GM19452 (cell line): Measurements from ENCODE around the gene CFAP99.

Experiments used
- ATAC-seq: cut with Tn5 transposase; IDR thresholded peaks from one replicate; pipeline ENCODE4 v1.9.1; 2021; ENCODE audit not compliant: unreplicated experiment

The CFAP99 gene

GRCh38 chr4:2409381-2409783 lies 9.4 kb upstream of the CFAP99 start:
- ATAC-seq: no peak

DNA sequence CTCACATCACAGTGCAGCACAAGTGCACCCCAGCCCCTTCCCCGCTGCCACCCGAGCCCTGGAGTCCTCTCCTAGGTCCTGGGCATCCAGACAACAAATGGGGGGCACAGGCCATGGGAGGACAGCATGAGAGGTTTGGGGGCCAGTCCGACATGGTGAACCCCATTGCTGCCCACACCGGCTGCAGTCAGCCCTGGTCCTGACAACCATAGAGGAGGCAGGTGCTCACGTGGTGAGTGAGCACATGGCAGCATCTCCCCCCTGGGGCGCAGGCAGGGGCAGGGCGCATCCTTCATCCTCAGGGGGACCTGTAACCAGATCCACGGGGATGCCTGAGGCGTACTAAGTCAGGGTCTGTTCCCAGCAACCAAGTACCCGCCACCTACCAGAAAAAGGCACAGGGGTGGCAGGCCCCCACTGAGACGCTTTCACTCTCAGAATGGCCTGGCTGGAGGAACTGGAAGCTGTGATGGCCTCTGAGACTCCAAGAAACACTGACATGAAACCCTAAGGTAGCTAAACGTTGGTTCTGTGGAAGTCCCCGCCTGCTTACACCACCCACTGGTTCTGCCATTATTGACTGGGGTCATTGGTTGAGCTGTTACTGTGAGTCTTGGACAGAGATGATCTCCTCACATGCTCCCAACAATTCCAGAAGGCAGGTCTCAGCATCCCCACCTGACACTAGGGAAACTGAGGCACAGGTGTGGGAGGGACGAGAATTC lies 6.8 kb upstream of the CFAP99 start:
- ATAC-seq: no peak

DNA sequence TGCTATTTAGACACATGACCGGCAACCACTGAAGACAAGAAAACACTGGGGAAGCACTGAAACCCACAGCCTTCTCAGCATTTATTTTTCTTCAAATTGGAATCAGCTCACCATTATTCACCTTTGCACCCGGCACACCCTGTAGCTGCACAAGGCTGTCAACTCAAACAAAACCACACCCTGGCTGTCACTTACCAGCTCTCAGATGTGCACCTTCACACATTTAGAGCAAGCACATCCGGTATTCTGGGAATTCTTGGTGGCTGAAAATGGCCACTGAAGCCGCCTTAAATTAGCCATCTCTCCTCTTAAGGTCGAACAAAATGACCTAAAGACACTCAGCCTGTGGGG lies 6.2 kb upstream of the CFAP99 start:
- peak; percentile 32 for ATAC-seq

DNA sequence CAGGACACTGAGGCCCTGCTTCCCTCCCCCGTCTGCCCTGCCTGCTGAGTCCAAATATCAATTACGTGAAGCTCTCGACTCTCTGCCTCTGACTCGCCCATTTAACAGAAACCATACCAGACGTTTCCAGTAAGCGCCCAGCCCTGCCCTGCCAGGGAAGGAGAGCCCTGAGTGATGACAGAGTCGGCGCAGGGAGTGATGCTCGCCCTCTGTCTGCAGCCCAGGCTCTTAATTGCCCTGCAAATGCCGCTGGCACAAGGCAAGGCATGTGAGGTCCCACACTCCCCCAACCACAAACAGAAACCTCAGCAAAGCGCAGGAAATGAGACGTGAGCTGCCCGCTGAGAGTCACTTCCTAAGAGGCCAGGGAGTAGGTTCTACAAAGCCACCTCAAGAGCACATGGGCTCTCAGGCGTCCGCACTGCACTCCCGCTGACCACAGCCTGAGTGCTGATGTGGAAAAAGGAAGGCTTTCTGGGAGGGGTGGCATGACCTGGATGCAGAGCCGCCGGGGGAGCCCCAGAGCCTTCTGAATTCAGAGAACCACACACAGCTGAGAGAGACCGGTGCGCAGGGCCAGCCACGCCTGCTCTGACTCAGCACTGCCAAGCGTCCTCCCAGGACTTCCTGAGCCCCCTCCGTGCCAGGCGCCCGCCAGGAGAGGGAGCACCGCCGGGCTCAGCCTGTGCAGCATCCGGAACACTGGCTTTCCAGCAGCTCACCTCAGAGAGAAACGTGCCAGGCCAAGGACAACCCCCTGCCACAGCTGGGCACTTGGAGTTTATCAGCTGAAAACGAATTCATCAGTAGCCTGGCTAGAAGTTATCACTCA lies 5.7 kb upstream of the CFAP99 start:
- ATAC-seq: peak; percentile 70

DNA sequence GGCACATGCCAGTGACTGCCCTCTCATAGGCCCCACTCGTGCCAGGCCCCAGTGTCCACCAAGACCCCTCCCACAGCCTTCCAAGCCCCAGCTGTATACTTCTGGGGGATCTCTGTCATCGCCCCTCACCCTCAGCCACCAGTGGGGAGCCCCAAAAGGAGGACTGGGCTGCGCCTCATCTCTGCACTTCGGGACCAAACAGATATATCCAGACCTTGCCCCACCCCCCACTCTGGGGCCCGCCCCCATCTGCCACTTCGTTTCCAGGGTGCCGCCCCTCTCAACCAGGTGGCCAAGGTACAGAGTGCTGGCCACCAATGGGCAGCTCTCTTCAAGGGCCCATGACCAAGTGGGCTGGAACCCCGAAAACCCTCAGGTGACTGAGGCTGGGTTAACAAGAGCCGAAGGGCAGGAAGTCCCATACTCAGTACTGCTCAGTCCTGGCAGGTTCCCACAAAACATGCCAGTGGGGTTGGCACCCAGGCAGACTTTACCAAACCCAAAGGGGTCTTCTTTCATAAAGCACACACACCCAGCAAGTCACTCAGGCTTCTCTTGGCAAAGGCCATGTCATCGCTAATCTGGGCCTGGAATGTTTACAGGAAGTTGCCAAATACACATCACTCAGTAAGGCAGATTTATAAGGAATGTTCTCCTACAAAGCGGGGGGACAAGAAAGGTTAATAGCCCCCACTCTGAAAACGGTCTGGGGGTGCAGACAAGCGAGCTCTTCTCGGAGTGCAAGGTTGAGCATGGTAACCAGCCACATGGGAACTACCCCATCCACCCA lies 4.7 kb upstream of the CFAP99 start:
- no peak for ATAC-seq

- no peak for ATAC-seq
These were observed 3.5 kb upstream of the CFAP99 start for GRCh38 chr4:2415213-2415612.

- ATAC-seq: no peak
These were observed 2.7 kb upstream of the CFAP99 start for GRCh38 chr4:2415881-2416563.

DNA sequence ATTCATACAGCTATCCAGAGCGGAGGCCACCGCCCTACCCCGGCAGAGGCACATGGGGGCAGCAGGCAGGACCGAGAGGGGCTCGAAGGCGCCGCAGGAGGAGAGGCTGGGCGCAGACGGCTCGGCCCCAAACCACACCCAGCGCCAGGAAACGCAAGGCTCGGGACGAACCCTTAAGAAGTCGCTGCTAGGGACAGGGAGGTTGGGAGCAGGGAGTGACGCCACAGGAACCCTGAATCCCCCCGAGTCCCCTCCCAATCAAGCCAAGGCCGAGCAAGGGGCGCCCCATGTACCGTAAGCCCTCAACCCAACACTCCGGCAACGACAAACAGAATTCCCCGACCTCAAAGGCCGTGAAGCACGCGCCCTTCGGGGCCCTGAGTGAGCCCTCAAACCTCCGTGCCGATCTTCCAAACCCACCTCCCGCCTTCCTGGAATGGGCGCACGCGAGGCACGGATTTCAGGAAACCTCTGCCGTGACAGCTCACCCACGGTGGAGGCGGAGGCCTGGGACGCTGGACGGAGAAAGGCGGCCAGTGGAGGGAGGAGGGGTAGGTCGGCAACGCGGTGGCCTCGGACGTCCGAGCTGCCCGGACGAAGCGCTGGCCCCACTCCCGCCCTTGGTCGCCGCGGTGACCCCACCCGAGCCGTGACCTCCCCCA lies 2.1 kb upstream of the CFAP99 start:
- no peak for ATAC-seq

DNA sequence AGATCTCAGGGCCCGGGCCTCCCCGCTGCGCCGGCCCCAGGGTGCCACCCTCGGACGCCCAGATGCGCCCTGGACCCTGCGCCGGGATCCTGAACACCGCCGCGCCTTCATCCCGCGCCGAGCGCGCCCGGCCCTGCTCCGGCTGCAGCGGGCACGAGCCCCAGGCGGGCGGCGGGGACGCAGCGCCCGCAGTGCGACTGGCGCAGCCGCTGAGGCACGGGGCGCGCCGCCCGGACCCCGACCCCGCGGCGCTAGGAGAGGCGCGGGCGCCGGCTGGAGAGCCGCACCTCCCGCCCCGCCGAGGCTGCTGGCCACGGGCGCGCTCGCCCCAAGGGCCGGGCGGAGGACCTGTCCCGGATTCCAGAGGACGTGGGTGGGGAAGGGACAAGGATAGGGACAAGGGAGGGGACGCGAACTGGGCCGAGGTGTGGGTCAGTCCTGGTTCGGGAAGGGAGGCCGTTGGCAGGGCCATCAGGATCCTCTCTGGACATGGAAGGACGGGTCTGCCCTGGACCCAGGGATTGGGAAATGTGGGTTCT lies 1.5 kb upstream of the CFAP99 start:
- no peak for ATAC-seq

- peak; percentile 39 for ATAC-seq
These were observed 748 bp upstream of the CFAP99 start, which contains the start of gene ZFYVE28 for GRCh38 chr4:2417765-2418649. Gene ZFYVE28 (minus strand): TSS chr4:2418645. CDS start chr4:2418323, 322 bp downstream.

- ATAC-seq: no peak
These were observed 1.1 kb downstream of the CFAP99 start for GRCh38 chr4:2419814-2420213.

GRCh38 chr4:2421928-2422327 lies 3.2 kb downstream of the CFAP99 start:
- ATAC-seq: no peak

DNA sequence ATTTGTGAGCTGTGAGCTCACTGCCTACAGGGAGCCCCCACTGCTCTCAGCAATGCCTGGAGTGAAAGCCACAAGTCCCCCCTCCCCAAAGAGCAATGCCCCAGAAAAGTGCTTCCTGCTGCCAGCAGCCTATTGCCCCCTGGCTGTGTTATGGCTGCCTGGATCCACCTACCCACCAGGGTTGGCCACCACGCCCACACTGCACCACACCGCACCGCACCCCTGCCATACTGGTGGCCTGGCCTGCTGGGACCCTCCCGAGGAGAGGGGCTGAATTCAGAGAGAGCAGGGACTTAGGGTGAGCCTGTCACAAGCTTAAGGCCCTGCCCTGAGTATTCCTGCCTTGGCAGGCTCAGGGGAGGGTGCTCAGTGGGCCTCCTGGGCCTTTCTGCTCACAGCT lies 4.3 kb downstream of the CFAP99 start:
- no peak for ATAC-seq

DNA sequence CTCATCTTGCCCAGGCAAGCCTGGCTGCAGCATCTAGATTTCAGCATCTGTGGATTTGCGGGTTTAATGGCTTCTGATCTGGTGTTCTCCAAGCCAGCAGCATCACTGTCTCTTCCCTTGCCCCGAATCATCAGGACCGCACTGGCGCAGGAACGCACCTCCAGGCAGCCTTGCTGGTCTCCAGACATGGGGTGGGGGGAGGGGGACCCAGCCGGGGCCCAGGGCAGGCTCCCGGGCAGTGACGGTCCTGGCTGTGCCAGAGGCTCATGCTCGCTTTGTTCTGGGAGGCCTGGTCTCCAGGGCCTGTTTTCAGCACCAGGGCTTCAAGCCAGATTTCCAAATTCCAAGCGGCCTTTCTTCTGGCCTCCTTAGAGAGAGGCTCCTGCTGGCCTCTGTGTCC lies 4.9 kb downstream of the CFAP99 start:
- no peak for ATAC-seq

GRCh38 chr4:2424581-2424980 lies 5.8 kb downstream of the CFAP99 start:
- ATAC-seq: no peak

DNA sequence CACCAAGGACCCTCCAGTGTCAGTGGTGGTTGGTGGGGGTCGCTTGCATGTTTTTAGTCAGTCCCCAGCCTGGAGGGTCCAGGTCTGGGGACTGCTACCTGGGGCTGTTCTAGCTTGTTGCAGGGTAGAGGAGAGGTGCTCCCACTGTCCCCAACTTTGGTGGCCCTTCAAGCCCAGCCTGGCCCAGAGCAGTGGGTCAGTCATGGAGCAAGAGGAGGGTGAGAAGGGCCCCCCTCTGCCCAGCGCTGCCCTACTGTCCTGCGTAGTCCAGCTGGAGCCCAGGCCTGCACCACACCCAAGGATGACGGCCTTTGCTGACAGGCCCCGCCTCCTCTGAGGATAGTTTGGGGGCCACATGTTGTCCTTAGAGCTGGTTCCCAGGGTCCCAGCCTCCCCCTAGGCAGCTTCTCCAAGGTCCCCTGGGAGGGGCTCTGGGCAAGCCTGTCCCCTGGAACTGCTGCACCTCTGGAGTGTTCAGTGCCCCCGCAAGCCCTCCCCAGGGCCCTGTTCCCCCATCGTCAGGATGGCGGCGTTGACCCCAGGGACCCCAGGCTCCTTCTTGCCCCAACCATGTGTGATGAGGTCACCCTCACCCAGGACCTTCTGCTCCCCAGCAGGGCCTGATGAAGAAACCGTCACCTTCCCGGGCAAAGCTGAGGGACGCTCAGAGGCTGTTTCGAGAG lies 6.8 kb downstream of the CFAP99 start:
- ATAC-seq: no peak

- no peak for ATAC-seq
These were observed 7.3 kb downstream of the CFAP99 start for GRCh38 chr4:2426069-2426397.

GRCh38 chr4:2426711-2427275 lies 8.0 kb downstream of the CFAP99 start:
- no peak for ATAC-seq
